ENCODE results near the gene ASGR1.
"Not testable (repeated sequence)": the region's sequence is repeated elsewhere in the genome, so short reads cannot be mapped to it uniquely, and the experiment has no call there.

Gene ASGR1

GRCh38 chr17:7172522-7173191 lies 6.5 kb downstream of the ASGR1 start:
- not testable (repeated sequence) for H3K9ac ChIP-seq (ENCODE audit: low read depth, low read length); H3K36me3 ChIP-seq (ENCODE audit: insufficient read depth, low read length); H3K4me1 ChIP-seq (ENCODE audit: insufficient read depth, low read length); H3K9me3 ChIP-seq (ENCODE audit: insufficient read depth, low read depth, low read length); H3K4me3 ChIP-seq (ENCODE audit: low read length); H3K27ac ChIP-seq (ENCODE audit: low read depth, low read length)
- WGBS, result 92% methylated on average over 18 of the region's 18 CpGs
- peaks cover 36% of the 10 kb centered on the region for H3K27me3 ChIP-seq (ENCODE audit: insufficient read depth, low read length)

DNA sequence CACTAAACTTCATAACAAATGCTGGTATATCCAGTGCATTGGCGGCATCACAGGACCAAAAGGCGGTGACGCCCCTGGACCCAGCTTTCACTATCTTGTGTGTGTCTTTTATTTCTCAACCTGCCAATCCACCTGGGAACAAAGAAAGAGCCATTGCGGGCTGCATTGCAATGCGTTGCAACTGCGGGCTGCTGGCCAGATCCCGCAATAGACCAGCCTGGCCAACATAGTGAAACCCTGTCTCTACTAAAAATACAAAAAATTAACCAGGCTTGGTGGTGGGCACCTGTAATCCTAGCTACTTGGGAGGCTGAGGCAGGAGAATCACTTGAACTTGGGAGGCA lies 9.6 kb downstream of the ASGR1 start:
- H3K36me3 ChIP-seq (ENCODE audit: insufficient read depth, low read length); H3K9ac ChIP-seq (ENCODE audit: low read depth, low read length); H3K4me1 ChIP-seq (ENCODE audit: insufficient read depth, low read length); H3K27ac ChIP-seq (ENCODE audit: low read depth, low read length); H3K9me3 ChIP-seq (ENCODE audit: insufficient read depth, low read depth, low read length); H3K4me3 ChIP-seq (ENCODE audit: low read length): not testable (repeated sequence)
- H3K27me3 ChIP-seq (ENCODE audit: insufficient read depth, low read length), result peaks cover 12% of the 10 kb centered on the region
- 97% methylated on average over 7 of the region's 7 CpGs for WGBS

DNA sequence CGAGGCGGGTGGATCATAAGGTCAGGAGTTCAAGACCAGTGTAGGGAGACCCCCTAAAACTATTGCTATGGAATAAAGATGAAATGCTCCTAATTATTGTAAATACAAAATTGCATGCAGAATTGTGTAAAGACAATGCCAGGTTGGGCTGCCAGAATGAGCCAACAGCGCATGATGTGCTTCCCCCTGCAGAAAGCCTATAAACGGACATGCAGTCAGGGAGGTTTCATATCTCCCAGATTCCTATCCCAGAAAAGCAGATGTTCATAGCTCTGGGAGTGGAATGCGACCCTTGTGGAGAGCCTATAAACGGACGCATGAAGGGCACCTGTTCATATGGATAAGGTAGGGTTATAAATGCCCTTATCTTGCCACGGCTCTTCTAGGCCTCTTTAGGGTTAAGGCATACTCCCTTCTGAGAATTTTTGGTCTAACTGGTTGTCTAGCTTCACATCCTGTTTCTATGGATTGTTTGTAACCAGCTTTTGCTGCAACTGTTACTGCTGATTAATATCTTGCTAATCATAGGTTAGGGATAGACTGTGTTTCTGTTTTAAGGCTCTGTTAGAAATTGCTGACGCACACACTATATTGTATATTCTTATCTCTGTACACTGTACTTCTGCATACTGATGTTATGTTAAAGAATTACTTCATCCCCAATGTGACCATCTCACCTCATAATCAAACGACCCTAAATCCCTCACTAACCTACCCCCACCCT lies 10.2 kb downstream of the ASGR1 start:
- WGBS, result 93% methylated on average over 9 of the region's 10 CpGs
- not testable (repeated sequence) for H3K9ac ChIP-seq (ENCODE audit: low read depth, low read length)

GRCh38 chr17:7167832-7168231 lies 11.3 kb downstream of the ASGR1 start:
- Histone ChIP-seq H3K4me3 (ENCODE audit: low read length) (no peak overlapping the region), H3K9ac (ENCODE audit: low read depth, low read length) (no peak overlapping the region), H3K27me3 (ENCODE audit: insufficient read depth, low read length) (no peaks in the 10 kb centered on the region), H3K4me1 (ENCODE audit: insufficient read depth, low read length) (no peaks in the 10 kb centered on the region), H3K27ac (ENCODE audit: low read depth, low read length) (no peak overlapping the region), H3K36me3 (ENCODE audit: insufficient read depth, low read length) (no peaks in the 10 kb centered on the region), H3K9me3 (ENCODE audit: insufficient read depth, low read depth, low read length) (no peaks in the 10 kb centered on the region)
- 94% methylated on average over 4 of the region's 4 CpGs for WGBS

More for the DNA sequence above, 10.2 kb downstream of the ASGR1 start:
- H3K9me3 ChIP-seq (ENCODE audit: insufficient read depth, low read depth, low read length); H3K27me3 ChIP-seq (ENCODE audit: insufficient read depth, low read length); H3K4me1 ChIP-seq (ENCODE audit: insufficient read depth, low read length); H3K36me3 ChIP-seq (ENCODE audit: insufficient read depth, low read length); H3K4me3 ChIP-seq (ENCODE audit: low read length); H3K27ac ChIP-seq (ENCODE audit: low read depth, low read length): not testable (repeated sequence)

DNA sequence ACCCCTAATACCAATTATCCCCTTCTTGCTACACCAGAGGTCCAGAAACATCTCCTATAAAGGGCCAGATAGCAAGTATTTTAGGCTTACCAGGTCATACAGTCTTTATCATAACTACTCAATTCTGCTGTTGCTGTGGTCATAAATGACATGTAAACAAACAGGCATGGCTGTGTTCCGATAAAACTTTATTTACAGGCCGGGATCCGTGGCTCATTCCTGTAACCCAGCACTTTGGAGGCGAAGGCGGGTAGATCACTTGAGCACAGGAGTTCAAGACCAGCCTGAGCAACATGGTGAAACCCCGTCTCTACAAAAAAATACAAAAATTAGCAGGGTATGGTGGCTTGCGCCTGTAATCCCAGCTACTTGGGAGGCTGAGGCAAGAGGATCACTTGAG lies 12.3 kb downstream of the ASGR1 start:
- Histone ChIP-seq H3K4me1 (ENCODE audit: insufficient read depth, low read length) (no peaks in the 10 kb centered on the region), H3K36me3 (ENCODE audit: insufficient read depth, low read length) (no peaks in the 10 kb centered on the region), H3K27me3 (ENCODE audit: insufficient read depth, low read length) (no peaks in the 10 kb centered on the region), H3K9ac (ENCODE audit: low read depth, low read length) (no peak overlapping the region), H3K27ac (ENCODE audit: low read depth, low read length) (no peak overlapping the region), H3K9me3 (ENCODE audit: insufficient read depth, low read depth, low read length) (no peaks in the 10 kb centered on the region), H3K4me3 (ENCODE audit: low read length) (no peak overlapping the region)
- WGBS, result 93% methylated on average over 7 of the region's 7 CpGs

GRCh38 chr17:7159571-7159970 lies 19.6 kb downstream of the ASGR1 start:
- not testable (repeated sequence) for H3K4me1 ChIP-seq (ENCODE audit: insufficient read depth, low read length); H3K27me3 ChIP-seq (ENCODE audit: insufficient read depth, low read length); H3K27ac ChIP-seq (ENCODE audit: low read depth, low read length)

GRCh38 chr17:7158424-7158823 lies 20.7 kb downstream of the ASGR1 start:
- not testable (repeated sequence) for H3K36me3 ChIP-seq (ENCODE audit: insufficient read depth, low read length); H3K4me1 ChIP-seq (ENCODE audit: insufficient read depth, low read length); H3K9ac ChIP-seq (ENCODE audit: low read depth, low read length); H3K27ac ChIP-seq (ENCODE audit: low read depth, low read length); H3K27me3 ChIP-seq (ENCODE audit: insufficient read depth, low read length); H3K4me3 ChIP-seq (ENCODE audit: low read length); H3K9me3 ChIP-seq (ENCODE audit: insufficient read depth, low read depth, low read length)
- 97% methylated on average over 9 of the region's 10 CpGs for WGBS

More at GRCh38 chr17:7159571-7159970, 19.6 kb downstream of the ASGR1 start:
- H3K36me3 ChIP-seq (ENCODE audit: insufficient read depth, low read length); H3K9me3 ChIP-seq (ENCODE audit: insufficient read depth, low read depth, low read length); H3K4me3 ChIP-seq (ENCODE audit: low read length); H3K9ac ChIP-seq (ENCODE audit: low read depth, low read length): not testable (repeated sequence)
- WGBS, result 89% methylated on average over 10 of the region's 10 CpGs

DNA sequence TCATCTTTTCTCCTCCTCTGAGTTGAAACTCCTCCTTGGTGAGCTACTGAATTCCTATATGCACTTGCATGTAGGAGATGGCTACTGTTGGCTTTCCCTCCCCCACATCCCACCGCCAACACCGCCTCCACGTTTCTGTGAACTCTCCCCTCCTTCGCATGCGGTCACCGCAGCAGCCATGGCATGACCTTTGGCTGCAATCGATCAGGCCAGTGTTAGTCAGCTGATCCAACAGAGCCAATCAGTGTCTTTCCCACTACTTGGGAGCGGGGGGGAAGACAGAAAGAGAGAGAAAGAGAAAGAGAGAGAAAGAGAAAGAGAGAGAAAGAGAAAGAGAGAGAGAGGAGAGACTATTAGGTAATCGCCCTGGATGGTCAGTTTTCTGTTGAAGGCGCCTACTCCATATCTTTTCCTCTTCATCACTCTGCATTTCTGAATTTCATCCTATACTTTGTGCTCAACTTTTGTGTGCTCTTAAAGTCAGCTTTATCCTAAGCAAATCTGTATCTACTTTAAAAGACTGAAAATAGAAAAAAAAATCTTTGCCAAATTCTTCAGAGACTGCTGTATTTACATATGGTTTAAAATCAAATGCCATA lies 22.7 kb downstream of the ASGR1 start:
- Histone ChIP-seq H3K4me3 (ENCODE audit: low read length) (no peak overlapping the region), H3K9ac (ENCODE audit: low read depth, low read length) (no peak overlapping the region), H3K27me3 (ENCODE audit: insufficient read depth, low read length) (no peaks in the 10 kb centered on the region), H3K9me3 (ENCODE audit: insufficient read depth, low read depth, low read length) (no peaks in the 10 kb centered on the region), H3K36me3 (ENCODE audit: insufficient read depth, low read length) (no peaks in the 10 kb centered on the region), H3K4me1 (ENCODE audit: insufficient read depth, low read length) (no peaks in the 10 kb centered on the region), H3K27ac (ENCODE audit: low read depth, low read length) (no peak overlapping the region)
- 83% methylated on average over 10 of the region's 10 CpGs for WGBS

DNA sequence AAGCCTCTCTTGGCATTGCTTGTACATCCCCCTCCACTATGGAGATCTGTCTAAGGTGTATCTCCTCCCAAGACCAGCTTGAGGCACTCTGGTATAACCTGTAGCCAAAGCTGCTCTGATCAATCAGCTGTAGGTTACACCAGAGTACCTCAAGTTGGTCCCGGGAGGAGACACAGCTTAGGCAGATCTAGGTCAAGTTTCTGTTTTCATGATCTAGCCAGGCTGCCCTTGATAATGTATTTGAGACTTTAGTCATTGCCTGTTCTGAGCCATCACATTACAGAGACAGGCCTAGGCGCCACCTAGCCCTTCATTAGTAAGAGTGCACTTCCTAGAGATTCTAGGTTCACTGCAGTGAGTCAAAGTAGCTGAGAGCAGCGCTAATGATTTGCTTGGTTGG lies 31.4 kb downstream of the ASGR1 start:
- no peak overlapping the region for H3K4me3 ChIP-seq (ENCODE audit: low read length)
- H3K4me1 ChIP-seq (ENCODE audit: insufficient read depth, low read length), result peaks cover 7% of the 10 kb centered on the region; the same call in 1 of the 2 replicates
- no peak overlapping the region for H3K27ac ChIP-seq (ENCODE audit: low read depth, low read length)
- H3K27me3 ChIP-seq (ENCODE audit: insufficient read depth, low read length), result no peaks in the 10 kb centered on the region
- whole genome bisulfite sequencing, result 77% methylated on average over 3 of the region's 3 CpGs
- H3K9me3 ChIP-seq (ENCODE audit: insufficient read depth, low read depth, low read length), result no peaks in the 10 kb centered on the region
- H3K36me3 ChIP-seq (ENCODE audit: insufficient read depth, low read length), result no peaks in the 10 kb centered on the region
- H3K9ac ChIP-seq (ENCODE audit: low read depth, low read length), result no peak overlapping the region

GRCh38 chr17:7146115-7146514 lies 33.1 kb downstream of the ASGR1 start:
- peaks cover 7% of the 10 kb centered on the region; the same call in 1 of the 2 replicates for H3K4me1 ChIP-seq (ENCODE audit: insufficient read depth, low read length)

GRCh38 chr17:7144213-7144612 lies 35.0 kb downstream of the ASGR1 start:
- Histone ChIP-seq H3K9ac (ENCODE audit: low read depth, low read length) (no peak overlapping the region), H3K4me3 (ENCODE audit: low read length) (no peak overlapping the region), H3K9me3 (ENCODE audit: insufficient read depth, low read depth, low read length) (no peaks in the 10 kb centered on the region), H3K27ac (ENCODE audit: low read depth, low read length) (no peak overlapping the region), H3K4me1 (ENCODE audit: insufficient read depth, low read length) (peaks cover 18% of the 10 kb centered on the region), H3K27me3 (ENCODE audit: insufficient read depth, low read length) (no peaks in the 10 kb centered on the region), H3K36me3 (ENCODE audit: insufficient read depth, low read length) (no peaks in the 10 kb centered on the region)
- 90% methylated on average over 11 of the region's 11 CpGs for WGBS

More at GRCh38 chr17:7146115-7146514, 33.1 kb downstream of the ASGR1 start:
- Histone ChIP-seq H3K4me3 (ENCODE audit: low read length) (no peak overlapping the region), H3K27me3 (ENCODE audit: insufficient read depth, low read length) (no peaks in the 10 kb centered on the region), H3K27ac (ENCODE audit: low read depth, low read length) (peak overlapping the region; percentile 32; the same call in 1 of the 2 replicates), H3K36me3 (ENCODE audit: insufficient read depth, low read length) (no peaks in the 10 kb centered on the region), H3K9me3 (ENCODE audit: insufficient read depth, low read depth, low read length) (no peaks in the 10 kb centered on the region), H3K9ac (ENCODE audit: low read depth, low read length) (no peak overlapping the region)
- 45% methylated on average over 6 of the region's 6 CpGs for WGBS
